ENCODE results near the gene MYO9A.

The MYO9A gene, protein sequence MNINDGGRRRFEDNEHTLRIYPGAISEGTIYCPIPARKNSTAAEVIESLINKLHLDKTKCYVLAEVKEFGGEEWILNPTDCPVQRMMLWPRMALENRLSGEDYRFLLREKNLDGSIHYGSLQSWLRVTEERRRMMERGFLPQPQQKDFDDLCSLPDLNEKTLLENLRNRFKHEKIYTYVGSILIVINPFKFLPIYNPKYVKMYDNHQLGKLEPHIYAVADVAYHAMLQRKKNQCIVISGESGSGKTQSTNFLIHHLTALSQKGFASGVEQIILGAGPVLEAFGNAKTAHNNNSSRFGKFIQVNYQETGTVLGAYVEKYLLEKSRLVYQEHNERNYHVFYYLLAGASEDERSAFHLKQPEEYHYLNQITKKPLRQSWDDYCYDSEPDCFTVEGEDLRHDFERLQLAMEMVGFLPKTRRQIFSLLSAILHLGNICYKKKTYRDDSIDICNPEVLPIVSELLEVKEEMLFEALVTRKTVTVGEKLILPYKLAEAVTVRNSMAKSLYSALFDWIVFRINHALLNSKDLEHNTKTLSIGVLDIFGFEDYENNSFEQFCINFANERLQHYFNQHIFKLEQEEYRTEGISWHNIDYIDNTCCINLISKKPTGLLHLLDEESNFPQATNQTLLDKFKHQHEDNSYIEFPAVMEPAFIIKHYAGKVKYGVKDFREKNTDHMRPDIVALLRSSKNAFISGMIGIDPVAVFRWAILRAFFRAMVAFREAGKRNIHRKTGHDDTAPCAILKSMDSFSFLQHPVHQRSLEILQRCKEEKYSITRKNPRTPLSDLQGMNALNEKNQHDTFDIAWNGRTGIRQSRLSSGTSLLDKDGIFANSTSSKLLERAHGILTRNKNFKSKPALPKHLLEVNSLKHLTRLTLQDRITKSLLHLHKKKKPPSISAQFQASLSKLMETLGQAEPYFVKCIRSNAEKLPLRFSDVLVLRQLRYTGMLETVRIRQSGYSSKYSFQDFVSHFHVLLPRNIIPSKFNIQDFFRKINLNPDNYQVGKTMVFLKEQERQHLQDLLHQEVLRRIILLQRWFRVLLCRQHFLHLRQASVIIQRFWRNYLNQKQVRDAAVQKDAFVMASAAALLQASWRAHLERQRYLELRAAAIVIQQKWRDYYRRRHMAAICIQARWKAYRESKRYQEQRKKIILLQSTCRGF (N-terminal part only)

DNA sequence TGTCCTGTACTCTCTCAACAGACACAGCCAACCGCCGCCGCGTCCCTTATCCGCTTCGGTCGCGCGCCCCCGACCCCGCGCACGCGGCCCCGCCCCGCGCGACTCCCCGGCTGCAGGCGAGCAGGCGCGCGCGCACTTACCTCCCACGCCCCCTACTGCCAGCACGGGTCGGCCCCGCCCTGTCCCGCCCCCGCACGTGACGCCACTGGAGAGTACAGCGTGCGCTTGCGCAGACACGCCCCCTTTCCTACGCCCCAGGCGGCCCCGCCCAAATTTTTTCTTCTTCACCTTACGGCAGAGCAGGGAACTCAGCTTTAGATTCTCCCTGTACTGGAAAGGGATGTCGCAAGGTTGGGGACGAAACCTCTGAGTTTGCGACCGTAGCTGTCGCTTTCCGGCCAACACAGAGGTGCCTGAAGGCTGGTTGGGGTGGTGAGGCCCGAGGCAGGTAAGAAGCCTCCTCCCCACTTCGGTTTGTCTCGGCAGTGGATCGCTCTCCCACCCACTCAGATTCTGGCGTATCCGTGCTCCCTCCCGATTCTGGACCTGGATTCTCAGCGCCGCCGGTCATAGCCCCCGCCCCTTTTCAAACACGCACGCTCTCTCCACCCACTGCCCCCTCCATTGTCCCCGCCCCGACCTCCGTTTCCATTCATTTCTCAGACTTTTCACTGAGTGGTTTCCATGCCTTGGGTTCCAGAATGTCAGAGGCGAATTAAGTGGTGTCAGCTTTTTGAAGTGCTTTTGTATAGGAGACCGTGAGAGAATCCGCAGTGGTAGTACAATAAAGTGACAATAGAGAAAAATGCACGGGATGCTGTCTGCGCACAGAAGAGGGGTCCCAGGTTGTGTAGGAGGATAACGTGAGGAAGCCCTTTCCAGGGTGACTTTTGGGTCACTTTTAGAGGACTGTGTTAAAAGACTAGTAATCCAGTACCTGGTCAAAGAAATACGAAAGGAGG lies at the start of gene MYO9A, which contains the start of gene SENP8:
Gene MYO9A (minus strand): TSS at position 134 of the 962 bp plus-strand sequence. CDS start 71,587 bp downstream, outside the sequence.
Gene SENP8 (plus strand): TSS at position 387 of the 962 bp plus-strand sequence. CDS start 21,221 bp downstream, outside the sequence.
- in situ Hi-C loops (cut with HindIII; ENCODE audit: low sequenced_read_pairs): no loop called here

DNA sequence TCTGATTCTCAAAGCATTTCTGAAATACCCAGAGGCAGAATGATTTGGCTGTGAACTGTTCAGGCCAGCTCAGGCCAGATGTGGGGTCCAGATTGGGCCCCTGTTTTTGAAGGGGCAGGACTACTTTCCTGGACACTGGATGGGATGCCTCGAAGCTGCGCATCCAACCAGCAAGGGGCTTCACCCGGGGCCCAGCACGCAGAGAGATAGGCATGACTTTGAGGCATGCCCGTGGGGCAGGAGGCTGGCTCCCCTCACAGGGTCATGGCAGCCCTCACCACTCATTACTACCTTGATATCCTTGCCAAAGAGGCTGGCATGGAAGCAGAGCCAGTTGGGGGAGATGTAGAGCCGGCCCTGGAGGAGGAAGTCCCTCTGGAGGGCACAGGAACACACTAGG lies 49.5 kb upstream of the MYO9A start:
- in situ Hi-C loops (cut with HindIII; ENCODE audit: low sequenced_read_pairs): no loop called here

DNA sequence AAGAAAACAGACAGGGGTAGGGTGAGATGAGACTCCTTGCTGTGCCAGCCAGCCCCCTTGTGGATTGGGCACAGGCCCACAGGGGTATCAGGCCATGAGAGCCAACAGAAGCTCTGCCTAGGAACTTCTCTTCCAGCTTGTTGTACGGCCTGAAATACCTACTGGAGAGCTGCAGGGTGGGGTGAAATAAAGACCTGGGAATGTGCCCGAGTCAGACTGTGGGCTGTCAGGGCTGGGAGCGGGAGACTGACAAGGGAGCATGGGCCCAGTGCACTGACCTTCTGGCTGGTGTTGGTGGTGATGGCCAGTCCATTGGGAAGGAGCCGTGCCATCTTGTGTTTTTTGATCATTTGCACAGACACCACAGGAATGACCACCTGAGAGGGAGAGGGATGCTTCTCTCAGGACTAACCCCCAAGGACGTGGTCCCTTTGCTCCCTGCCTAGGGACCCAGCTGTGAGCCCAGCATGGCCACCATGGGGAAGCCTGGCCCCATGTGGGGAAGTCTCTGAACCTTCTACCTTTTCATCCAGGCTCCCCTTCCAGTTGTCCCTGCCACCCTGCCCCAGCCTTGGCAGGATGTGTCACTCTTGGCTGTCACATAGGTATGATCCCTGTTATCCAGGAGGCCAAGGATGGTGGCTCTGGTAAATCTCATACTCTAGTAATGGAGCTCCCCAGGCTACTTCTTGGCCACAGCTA lies 48.9 kb upstream of the MYO9A start:
- in situ Hi-C loops (cut with HindIII; ENCODE audit: low sequenced_read_pairs): no loop called here

DNA sequence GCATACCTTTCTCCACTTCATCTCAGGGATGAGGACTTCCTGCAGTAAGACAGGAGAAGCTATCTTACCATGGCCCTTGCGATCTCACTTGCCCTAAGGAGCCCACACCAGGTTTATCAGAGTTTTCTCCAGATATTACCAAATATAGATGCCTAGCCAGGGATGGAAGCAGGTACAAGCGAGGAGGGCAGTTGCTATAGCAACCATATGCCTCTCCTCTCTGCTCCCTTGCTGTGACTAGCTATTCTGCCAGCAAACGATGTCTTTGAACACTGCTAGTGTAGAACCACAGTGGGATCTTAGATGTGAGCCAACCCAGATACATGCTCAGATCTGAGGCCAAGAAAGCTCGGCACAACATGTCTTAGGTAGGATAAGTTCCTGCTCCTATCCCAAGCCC lies 45.8 kb upstream of the MYO9A start:
- in situ Hi-C loops (cut with HindIII; ENCODE audit: low sequenced_read_pairs): no loop called here

DNA sequence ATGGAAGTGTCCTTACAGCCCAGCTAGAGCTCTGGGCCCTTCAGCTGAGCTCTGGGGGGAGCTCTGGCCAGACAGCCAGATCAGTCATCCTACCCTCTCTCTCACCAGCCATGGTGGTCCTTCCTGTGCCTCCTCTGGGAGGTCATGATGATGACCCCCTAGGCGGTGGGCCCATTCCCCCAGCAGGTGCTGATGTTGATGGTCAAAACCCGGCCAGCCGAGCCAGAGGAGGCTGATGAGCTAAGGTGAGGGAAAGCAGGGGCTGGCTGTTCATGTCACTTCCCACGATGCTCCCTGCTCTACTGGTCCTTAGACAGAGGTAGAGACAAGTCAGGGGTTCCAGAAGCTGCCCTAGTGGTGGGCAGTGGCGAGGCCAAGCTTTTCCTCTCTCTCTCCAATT lies 44.6 kb upstream of the MYO9A start:
- in situ Hi-C loops (cut with HindIII; ENCODE audit: low sequenced_read_pairs): no loop called here

DNA sequence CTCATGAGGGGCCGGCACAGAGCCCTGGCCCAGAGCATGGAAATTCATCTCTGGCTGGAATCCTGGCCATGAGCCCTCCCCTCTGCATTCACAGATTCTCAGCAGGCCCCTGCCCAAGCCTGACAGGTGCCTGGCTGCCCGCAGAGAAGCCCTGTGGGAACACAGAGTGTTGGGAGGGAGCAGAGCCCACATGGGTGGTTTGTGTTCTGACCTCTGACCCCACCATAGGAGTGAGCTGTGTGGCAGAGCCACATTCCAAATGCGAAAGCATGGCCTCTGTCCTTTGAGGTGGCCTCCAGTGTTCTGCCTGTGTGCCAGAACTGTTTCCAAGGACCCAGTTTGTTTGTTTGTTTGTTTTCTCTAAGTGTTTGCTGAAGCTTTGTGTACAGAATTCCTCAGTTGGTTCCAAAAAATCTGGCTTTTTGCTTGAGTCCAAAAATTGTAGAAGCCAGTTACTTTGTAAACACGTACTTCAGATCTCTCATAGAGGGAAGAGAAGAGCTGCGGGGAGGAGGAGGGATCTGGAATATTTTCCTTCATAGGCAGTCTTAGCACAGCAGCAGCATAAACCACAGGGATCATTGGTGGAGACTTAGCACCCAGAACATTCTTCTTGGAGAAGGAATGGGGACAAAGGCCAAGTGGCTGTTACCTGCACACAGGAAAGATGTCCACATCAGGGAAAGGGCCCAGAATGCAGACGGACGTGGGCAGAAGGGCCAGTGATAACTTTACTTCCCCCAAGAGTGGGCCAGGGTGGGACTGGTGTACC lies 43.6 kb upstream of the MYO9A start:
- in situ Hi-C loops (cut with HindIII; ENCODE audit: low sequenced_read_pairs): no loop called here

DNA sequence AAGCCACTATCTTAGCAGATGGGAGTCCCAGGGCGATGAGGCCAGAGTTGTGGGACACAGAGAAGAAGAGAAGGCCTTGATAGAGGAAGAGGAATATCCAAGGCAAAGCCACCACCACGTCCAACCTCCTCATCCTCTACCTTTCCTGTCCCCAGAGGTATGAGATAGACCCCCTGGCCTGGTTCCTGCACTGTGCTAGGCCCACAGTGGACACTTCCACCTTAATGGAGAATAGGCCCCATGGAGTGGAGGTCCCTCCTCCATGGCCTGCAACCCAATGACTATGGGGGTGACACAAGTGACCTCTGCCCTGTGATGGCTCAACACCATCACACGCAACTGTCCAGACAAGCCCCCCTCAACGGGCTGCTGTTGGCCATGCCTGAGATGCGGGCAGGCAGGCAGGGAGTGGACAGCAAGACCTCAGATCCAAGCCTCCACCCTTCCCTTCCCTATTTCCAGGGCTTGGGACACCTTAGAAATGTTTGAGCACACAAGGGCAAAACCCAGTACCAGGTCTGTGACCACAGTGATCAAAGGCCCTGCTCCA lies 42.8 kb upstream of the MYO9A start:
- in situ Hi-C loops (cut with HindIII; ENCODE audit: low sequenced_read_pairs): no loop called here

DNA sequence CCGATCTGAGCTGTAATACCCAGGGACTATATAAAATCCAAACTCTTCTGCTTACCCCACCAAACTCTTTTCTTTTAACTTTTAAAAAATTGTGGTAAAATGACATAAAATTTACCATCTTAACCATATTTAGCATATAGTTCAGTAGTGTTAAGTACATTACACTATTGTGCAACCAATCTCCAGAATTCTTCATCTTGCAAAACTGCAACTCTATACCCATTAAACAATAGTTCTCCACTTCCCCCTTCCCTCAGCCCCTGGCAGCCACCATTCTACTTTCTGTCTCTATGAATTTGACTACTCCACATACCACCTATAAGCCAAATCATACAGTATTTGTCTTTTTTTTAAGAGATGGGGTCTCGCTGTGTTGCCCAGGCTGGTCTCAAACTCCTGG lies 39.0 kb upstream of the MYO9A start:
- in situ Hi-C loops (cut with HindIII; ENCODE audit: low sequenced_read_pairs): no loop called here

DNA sequence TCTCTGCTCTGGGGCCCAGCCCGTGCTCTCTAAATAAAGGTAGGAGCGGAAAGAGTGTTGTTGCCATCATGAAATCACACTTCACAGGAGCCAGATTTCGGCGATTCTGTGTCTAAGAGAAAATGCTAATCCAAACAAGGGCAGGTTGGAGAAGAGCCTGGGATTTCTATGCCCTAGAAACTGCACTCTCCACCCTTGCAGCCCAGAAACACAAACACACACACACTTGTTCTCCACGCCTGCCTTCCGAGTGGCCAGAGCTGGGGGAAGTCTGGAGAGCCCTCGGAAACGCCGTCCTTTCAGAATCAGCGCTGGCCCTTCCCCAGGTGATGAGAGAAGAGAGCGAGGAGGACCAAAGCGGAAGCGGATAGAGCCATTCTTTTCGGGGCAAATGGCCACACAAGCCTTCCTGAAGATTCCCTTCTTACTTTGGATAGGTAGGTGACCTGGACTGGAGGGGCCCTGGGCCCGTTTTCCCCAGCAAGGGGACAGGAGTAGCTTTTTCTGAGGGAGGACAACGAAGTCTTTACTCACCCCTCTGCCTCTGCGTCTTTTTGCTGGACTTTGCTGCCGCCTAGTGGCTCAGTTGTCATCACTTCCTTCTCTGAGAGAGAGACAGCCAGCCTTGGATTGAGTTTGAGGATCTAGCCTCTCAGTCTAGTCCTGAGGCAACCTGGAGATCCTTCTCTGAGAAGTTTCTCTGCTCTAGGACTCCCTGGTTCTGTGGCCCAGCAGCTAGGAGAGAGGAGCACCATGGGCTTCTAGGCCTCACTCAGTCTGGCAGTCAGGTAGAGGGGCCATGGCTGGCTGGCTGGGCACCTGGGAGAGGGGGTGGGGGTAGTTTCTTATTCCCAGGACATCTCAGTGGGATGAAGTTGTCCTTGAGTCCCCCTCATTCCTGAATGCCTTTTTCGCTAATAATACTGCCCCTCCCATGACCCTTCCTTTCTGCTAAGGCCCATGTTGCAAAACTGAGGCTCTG lies 38.0 kb upstream of the MYO9A start:
- in situ Hi-C loops (cut with HindIII; ENCODE audit: low sequenced_read_pairs): no loop called here

DNA sequence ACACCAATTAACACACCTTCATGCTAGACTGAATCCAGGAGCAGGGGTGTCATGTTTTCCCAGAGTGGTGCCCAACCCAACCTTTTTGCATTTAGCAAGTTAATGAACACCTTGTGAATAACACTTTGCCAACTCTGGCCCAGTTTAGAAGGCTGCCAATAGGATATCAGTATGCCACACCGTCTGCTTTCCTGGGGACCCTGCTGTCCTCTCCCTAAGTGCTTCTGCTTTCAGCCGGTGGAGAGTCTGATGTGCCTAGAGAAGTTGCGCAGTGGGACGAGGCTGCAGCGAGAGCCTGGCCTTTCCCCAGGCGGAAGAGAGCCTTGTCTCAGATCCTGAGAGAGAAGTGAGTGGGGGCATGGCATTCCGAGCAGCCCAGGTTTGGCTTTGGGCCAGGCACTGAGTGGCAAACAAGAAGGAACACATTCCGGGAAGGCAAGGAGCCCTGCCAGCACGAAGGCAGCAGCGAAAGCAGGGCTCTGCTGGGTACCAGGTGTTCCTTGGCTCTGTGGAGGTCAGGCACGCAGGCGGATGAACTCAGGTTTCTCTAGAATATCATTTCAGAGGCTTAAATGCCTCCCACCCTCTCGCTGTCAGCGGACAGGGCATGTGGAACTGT lies 37.2 kb upstream of the MYO9A start:
- in situ Hi-C loops (cut with HindIII; ENCODE audit: low sequenced_read_pairs): no loop called here

DNA sequence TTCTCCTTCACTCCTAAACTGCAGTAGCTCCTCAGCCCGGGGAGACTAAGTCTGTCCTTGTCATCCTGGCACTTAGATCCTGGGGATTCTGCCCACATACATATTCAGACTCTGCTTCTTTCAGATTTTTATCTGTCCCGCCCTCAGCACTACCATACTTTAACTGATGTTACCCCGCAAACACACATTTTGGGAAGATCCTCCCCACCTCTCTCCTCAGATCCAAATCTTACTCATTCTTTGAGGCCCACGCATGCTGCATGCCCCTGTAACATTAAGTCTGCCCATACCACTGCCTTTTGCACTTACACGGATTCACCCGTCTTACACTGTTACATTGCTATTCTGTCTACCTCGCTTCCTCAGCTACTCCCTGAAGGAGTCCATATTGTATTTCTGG lies 36.4 kb upstream of the MYO9A start:
- in situ Hi-C loops (cut with HindIII; ENCODE audit: low sequenced_read_pairs): no loop called here

DNA sequence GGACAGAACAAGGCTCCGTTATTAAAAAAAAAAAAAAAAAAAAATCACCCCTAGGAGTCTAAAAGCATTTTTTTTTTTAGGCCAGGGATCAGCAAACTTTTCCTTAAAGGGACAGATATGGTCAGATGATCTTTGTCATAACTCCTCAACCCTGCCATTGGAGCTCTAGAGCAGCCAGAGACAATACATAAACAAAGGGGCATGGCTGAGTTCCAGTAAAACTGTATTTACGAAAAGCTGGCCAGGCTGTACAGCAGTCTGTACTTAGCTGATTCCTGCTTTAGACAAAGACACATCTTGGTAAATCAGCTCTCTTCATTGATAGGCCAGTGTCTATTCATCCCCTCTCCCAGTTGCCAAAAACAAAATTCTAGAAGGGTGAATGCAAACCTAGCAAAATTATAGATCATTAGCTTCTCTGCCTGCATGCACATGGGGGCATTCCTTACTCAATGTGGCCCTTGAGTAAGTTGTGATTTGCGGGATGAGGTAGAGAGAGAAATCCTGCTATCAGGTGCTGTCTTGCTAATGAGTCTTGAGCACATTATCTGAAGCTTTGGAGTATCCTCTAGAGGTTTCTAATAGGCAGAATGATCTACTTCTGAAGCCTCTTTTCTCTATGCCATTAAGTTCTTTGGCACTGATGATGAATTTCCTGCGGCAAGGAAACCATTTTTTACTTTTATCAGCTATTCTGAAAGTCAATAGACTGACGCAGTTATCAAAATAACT lies 35.5 kb upstream of the MYO9A start:
- in situ Hi-C loops (cut with HindIII; ENCODE audit: low sequenced_read_pairs): no loop called here

DNA sequence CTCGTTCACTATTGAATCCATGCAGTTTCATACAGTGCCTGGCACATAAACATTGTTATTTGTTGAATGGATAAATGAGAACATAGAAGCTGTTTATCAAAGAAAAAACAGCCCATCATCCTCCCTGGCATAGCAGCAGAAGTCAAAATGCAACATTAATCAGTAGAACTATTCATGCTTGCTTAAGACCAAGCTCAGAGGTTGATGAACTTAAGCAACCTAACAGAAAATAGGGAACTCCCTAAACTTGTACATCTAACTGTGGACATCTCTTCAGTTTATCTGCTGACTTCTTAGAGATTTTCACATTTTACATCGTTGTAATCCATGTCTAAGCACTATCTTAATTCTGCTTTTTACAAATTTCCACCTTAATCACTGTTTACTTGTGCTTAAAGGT lies 29.5 kb upstream of the MYO9A start:
- in situ Hi-C loops (cut with HindIII; ENCODE audit: low sequenced_read_pairs): no loop called here

DNA sequence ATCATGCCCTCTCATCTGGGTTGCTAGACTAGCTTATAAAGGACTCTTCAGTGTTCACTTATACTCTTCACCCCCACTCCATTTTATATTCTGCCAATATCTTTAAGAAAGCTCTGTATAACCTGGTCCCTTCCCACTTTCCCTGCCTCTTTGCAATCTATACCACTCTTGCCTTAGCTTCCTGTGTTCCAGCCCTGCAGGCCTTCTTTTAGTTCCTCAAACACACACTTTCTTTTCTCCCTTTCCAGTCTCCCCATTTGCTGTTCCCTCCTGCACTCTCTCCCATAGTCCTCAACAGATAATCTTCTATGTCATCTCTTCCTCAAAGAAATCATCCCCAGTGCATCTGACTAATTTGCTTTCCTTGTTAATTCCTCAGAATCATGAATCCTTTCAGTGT lies 29.0 kb upstream of the MYO9A start:
- in situ Hi-C loops (cut with HindIII; ENCODE audit: low sequenced_read_pairs): no loop called here

DNA sequence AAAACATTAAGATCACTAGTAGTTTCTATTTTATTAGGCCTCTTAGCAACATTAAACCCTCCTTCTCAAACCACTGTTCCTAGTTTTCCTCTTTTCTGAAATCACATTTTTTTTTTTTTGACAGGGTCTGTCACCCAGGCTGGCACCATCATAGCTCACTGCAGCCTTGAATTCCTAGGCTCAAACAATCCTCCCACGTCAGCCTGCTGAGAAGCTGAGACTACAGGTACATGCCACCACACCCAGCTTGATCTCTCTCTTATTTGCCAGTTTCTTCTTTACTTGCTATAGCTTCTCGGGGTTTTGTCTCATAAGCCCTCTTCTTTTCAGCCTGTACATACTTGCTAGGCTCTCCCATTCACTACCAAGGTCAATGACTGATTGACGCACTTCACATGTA lies 28.3 kb upstream of the MYO9A start:
- in situ Hi-C loops (cut with HindIII; ENCODE audit: low sequenced_read_pairs): no loop called here

All from DLD1 (cell line).